ENCODE measurements around the gene CYP4F3.
"Not testable (repeated sequence)": the region's sequence is repeated elsewhere in the genome, so short reads cannot be mapped to it uniquely, and the experiment has no call there.

The CYP4F3 gene

GRCh38 chr19:15663247-15663646 is 22.6 kb downstream of the CYP4F3 start:
- H3K27ac ChIP-seq: no peak overlapping the region
- DNase-seq (ENCODE audit: low read depth, low spot score): no peak

- H3K27ac ChIP-seq: no peak overlapping the region
Measured at GRCh38 chr19:15666186-15666585, 25.5 kb downstream of the CYP4F3 start.

GRCh38 chr19:15666883-15667282 is 26.2 kb downstream of the CYP4F3 start:
- no peak overlapping the region for H3K27ac ChIP-seq
- no peak for DNase-seq (ENCODE audit: low read depth, low spot score)

More at GRCh38 chr19:15666186-15666585, 25.5 kb downstream of the CYP4F3 start:
- DNase-seq (ENCODE audit: low read depth, low spot score): no peak

GRCh38 chr19:15669440-15669839 is 28.7 kb downstream of the CYP4F3 start:
- no peak for DNase-seq (ENCODE audit: low read depth, low spot score)
- no peak overlapping the region for H3K27ac ChIP-seq

DNA sequence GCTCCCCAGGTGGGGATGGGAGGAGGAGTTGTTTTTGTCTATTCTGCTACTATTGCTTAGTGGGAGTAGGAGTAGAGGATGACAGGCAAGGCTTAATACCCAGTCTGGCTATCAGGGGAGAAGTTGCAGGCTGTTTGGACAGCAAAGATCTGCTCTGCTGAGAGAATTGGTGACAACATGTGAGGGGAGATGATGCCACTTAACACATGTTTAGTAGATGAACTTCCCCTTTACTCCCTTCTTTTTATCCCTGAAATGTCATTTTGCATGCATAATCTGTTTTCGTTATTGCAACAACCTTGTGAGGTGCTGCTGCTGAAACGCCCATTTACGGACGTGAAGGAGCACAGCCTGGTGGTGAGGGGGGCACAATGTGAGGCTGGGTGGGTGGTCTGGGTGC is 29.2 kb downstream of the CYP4F3 start:
- DNase-seq (ENCODE audit: low read depth, low spot score): no peak
- H3K27ac ChIP-seq: no peak overlapping the region

DNA sequence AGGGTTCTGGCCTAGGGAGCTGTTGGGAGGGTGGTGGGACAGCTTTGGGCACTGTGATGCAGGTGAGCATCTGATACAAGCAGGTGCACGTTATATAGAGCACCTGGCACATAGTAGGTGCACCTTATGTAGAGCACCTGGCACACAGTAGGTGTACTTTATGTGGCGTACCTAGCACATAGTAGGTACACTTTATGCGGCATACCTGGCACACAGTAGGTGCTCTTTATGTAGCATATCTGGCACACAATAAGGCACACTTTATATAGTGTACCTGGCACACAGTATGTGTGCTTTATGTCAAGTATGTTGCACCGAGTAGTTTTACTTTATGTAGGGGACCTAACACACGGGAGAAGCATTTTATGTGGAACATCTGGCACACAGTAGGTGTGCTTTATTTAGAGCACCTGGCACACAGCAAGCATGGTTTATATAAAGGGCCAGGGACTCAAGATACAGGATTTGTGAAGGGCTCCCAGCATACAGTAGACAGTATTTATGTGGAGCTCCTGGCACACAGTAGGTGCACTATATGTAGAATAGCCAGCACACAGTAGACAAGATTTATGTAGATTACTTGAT is 30.6 kb downstream of the CYP4F3 start:
- no peak overlapping the region for H3K27ac ChIP-seq
- no peak for DNase-seq (ENCODE audit: low read depth, low spot score)

DNA sequence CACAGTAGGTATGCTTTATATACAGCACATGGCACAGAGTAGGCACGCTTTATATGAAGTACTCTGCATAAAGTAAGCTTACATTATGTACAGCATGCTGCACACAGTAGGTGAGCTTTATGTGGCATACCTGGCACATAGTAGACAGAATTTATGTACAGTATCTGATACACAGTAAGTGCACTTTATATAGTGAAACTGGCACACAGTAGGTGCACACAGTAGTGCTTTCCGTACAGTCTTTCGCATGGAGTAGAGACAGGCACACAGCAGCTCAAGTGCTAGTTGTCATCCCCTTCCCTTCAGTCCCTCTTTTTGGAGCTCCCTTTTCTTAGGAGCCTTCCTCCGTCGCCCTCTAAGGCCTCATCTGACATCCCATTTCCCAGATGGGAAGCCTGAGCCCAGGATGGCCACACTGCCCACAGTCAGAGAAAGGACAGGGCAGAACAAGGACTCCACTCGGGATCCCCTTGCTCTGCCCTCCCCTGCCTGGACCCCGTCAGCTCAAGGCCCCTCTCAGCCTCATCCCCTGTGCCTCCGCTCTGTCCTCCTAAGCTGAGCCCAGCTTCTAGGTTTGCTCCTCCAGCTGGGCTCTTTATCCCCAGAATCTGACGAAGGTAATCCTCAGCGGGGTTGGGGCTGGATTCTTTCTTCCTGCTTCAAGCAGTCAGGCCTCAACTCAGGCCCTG is 31.3 kb downstream of the CYP4F3 start:
- no peak overlapping the region for H3K27ac ChIP-seq
- DNase-seq (ENCODE audit: low read depth, low spot score): no peak

- no peak within 1 kb of the TSS for H3K27ac ChIP-seq
- peak; percentile 16 for DNase-seq (ENCODE audit: low read depth, low spot score)
Measured at GRCh38 chr19:15672580-15673175, 32.0 kb downstream of the CYP4F3 start, which contains the start of gene CYP4F12. CYP4F12 (plus strand) TSS chr19:15673087; CDS start chr19:15673530, 443 bp downstream.

- no peak for DNase-seq (ENCODE audit: low read depth, low spot score)
- no peak overlapping the region for H3K27ac ChIP-seq
Measured at GRCh38 chr19:15673176-15673654, 32.5 kb downstream of the CYP4F3 start.

- no peak for DNase-seq (ENCODE audit: low read depth, low spot score)
- H3K27ac ChIP-seq: no peak overlapping the region
Measured at GRCh38 chr19:15675560-15675959, 34.9 kb downstream of the CYP4F3 start.

DNA sequence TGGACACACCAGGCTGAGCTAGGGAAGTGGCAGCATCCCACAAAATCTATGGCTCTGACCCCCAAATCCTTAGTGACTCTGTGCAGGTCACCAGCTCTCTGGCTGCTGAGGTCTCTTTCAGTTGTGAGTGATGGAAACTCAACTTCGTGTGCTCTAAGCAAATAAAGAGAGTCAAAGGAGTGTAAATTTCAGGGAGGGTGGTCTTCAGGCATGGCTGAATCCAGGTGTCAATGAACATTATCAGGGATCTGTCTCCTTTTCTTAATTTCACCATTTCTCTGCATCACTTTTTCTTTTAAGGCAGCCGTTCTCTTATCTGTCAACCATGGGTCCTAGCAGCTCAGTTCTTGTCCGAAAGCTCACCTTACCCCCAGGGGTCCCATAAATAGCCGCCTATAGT is 38.4 kb downstream of the CYP4F3 start:
- H3K27ac ChIP-seq: no peak overlapping the region
- no peak for DNase-seq (ENCODE audit: low read depth, low spot score)

DNA sequence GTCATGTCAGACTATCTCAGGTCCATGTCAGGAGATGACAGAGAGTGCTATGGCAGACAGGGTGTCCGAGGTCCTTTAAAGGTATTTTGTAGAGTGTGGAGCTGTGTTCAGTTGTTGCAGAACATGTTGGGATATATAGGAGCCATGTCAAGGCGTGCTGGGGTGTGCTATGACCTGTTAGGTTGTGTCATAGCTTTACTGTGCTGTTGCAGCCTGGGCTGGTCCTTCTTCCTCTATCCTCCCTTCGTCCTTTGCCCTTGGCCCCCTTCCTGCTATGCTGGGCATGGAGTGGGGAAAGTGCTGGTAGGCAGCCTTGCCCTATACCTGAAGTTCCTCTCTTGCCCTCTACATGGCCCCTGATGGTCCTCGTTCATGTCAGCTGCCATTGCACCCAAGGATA is 39.2 kb downstream of the CYP4F3 start:
- H3K27ac ChIP-seq; DNase-seq (ENCODE audit: low read depth, low spot score): not testable (repeated sequence)

GRCh38 chr19:15680478-15681322 is 40.0 kb downstream of the CYP4F3 start:
- no peak for DNase-seq (ENCODE audit: low read depth, low spot score)
- H3K27ac ChIP-seq: no peak overlapping the region

GRCh38 chr19:15683411-15683810 is 42.7 kb downstream of the CYP4F3 start:
- H3K27ac ChIP-seq: no peak overlapping the region
- no peak for DNase-seq (ENCODE audit: low read depth, low spot score)

DNA sequence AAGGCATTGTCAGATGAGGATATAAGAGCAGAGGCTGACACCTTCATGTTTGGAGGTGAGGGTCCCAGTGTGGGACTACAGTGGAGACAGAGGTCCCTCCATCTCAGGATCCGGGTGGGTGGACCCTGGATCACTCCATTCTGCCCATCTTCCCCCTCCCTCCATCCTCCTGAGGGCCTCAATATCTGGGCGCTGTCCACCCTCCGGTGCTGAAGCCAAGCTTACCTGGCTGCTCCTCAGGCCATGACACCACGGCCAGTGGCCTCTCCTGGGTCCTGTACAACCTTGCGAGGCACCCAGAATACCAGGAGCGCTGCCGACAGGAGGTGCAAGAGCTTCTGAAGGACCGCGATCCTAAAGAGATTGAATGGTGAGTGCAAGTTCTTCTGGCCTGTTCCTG is 44.1 kb downstream of the CYP4F3 start:
- no peak overlapping the region for H3K27ac ChIP-seq
- no peak for DNase-seq (ENCODE audit: low read depth, low spot score)

- no peak overlapping the region for H3K27ac ChIP-seq
- no peak for DNase-seq (ENCODE audit: low read depth, low spot score)
Measured at GRCh38 chr19:15696654-15697194, 56.0 kb downstream of the CYP4F3 start.

DNA sequence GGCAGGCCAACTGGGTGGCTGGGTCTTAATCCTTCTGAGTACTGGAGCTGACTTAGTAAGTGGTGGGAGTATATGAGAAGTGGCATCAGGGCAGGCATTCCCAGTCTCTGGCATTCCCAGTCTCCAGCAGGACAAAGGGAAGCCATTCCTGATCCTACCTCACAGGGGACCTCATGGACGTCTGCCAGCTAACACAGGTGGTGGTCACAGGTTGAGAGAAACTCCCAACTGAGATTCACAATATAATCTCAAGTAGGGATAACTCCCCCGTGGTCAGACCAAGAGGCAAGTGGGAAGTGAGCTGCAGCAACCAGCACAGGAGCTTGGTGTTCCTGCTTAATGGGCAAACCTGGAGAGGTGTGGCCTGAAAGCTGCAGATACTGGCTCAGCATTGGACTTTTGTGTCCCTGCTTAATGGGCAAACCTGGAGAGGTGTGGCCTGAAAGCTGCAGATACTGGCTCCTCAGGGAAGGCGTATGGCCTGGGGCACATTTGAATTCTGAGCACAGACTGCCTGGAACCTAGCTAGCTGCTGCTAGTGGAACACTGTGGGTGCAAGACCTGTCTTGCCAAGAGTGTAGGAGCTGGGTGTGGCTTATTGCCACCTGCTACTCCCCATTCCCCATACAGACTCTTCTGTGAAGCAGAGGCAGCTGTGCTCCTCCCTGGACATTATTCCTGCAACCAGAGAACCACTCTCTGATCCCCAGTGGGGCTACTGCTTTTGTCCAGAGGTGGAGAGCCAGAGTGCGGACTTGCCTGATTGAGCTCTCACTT is 61.2 kb downstream of the CYP4F3 start:
- H3K27ac ChIP-seq: no peak overlapping the region
- DNase-seq (ENCODE audit: low read depth, low spot score): no peak

DNA sequence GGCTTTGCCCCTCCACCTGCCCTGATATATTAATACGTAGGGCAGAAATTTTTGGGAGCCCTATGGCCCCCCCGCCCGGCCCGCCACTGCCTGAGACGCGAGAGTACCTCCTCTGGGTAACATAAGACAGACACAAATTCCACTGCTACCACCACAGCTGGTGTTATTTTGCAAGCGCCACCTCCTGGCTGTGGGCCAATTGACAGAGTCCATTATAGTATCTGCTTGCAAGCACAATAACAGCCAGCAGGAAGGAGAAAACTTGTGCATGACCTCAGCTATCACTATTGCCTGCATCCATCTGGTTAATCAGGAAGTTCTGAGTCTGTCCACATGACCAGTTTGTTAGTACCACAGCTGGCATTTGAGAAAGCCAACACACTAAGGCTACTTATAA is 61.8 kb downstream of the CYP4F3 start:
- peak; percentile 43 for DNase-seq (ENCODE audit: low read depth, low spot score)
- no peak overlapping the region for H3K27ac ChIP-seq
